HG03378 (cell line): ENCODE measurements around the gene SPAG5.

Source experiments
- ATAC-seq: cut with Tn5 transposase; IDR thresholded peaks from one replicate; pipeline ENCODE4 v1.9.1; 2021; ENCODE audit warnings: mild to moderate bottlenecking, moderate library complexity; ENCODE audit not compliant: unreplicated experiment

Gene SPAG5

DNA sequence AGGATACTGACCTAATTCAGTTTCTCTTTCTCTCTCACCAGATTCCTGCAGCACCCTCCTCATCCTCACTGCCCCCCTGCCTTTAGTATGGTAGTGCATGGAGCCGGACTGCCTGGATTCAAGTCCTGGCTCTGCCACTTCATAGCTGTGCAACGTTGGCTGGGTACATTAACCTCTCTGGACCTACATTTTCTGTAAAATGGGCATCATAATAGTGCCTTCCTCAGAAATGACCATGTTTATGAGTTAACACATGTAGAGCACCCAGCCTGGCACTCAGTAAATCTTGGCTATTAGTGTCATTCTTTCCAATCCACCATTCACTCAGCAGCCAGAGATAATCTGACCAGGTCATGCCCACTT, 53.7 kb downstream of the SPAG5 start:
- no peak for ATAC-seq

GRCh38 chr17:28544402-28545140, 54.3 kb downstream of the SPAG5 start:
- ATAC-seq, result no peak

DNA sequence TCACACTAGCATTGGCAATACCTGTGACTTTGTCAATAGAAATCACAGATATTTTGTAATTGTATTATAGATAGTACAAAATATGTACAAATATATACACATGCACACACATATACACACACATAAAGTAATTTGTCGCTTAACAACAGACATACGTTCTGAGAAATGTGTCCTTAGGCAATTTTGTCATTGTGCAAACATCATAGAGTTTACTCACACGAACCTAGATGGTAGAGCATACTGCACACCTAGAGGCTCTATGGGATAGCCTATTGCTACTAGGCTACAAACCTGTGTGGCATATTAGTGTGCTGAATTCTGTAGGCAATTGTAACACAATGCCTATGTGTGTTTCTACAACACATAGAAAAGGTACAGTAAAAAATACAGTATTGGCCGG, 57.4 kb downstream of the SPAG5 start:
- ATAC-seq, result no peak

GRCh38 chr17:28540231-28540630, 58.6 kb downstream of the SPAG5 start:
- ATAC-seq, result no peak

- ATAC-seq, result no peak
These were observed 60.4 kb downstream of the SPAG5 start for GRCh38 chr17:28538296-28538895.

GRCh38 chr17:28537219-28537610, 61.6 kb downstream of the SPAG5 start:
- ATAC-seq, result no peak

GRCh38 chr17:28536532-28537218, 62.1 kb downstream of the SPAG5 start:
- ATAC-seq, result no peak

DNA sequence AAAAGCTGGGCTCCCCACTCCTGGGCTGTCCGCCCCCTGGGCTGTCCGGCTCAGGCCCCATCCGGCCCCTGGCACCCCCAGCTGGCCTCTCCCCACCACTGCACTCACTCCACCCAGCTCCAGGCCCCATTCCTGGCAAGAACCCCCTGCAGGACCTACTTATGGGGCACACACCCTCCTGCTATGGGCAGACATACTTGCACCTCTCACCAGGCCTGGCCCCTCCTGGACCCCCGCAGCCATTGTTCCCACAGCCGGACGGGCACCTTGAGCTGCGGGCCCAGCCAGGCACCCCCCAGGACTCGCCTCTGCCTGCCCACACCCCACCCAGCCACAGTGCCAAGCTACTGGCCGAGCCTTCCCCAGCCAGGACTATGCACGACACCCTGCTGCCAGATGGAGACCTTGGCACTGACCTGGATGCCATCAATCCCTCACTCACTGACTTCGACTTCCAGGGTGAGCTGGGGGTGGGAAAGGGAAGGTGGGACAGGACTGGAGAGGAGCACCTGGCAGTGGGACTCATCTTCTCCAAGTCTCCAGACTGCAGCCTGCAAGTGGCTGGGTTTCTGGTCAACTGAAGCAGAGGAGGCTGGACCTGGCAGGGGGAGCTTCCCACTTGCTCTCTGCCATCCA, 64.0 kb downstream of the SPAG5 start:
- no peak for ATAC-seq

GRCh38 chr17:28533091-28533807, 65.6 kb downstream of the SPAG5 start:
- ATAC-seq, result no peak

GRCh38 chr17:28532050-28532960, 66.5 kb downstream of the SPAG5 start:
- no peak for ATAC-seq

DNA sequence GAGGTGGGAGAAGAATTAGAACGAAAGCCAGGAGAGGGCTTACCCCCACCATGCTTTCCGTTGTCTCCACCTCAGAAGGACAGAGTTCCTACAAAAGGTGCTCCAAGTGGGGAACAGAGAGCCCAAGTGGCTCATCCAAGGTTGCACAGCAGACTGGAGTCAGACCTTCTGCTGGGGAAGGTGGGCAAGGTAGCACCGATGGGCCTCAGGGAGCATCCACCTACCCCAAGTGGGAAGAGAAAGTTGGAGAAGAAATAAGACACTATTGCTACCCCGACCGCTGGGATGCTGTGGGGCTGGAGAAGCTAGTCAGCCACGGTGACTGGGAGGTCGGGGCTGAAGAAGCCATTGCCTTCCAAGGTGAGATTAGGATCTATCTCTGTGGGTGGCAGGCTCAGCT, 67.9 kb downstream of the SPAG5 start:
- ATAC-seq, result no peak

DNA sequence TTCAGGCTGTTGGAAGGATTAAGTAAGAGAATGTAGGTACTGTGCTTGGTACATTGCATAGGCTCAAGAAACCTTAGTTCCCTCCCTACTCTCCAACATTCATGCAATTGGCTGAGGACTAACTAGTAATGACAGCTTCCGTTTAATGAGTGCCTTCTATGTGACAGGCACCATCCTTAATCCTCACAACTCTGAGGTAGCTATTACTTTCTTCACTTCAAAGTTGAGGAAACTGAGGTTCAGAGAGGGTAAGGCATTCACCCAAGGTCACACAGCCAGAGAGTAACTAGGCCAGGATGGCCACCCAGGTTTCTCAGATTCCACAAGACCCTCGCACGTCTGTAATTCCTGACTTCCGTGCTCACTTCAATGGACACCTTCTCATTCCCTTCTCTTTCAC, 68.6 kb downstream of the SPAG5 start:
- no peak for ATAC-seq

DNA sequence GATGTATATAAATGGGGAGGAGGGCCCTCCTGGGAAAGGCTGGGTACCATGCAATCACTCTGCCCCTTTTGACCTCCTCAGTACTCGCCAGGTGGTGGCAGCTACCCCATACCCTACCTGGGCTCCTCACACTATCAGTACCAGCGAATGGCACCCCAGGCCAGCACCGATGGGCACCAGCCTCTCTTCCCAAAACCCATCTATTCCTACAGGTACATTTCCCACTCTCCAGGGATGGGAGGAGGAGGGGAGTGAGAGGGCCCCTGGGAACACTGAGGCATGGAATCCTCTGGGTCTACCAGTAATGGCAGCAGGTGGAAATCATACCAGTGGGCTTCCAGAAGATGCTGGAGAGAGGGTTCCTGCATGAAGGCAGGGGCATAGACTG, 69.8 kb downstream of the SPAG5 start:
- no peak for ATAC-seq

- ATAC-seq, result no peak
These were observed 70.4 kb downstream of the SPAG5 start for GRCh38 chr17:28528327-28529012.

- no peak for ATAC-seq
These were observed 71.0 kb downstream of the SPAG5 start for GRCh38 chr17:28527859-28528258.
